A172 (cell line): ENCODE data around the gene DMBT1. TPM values are rescaled to one million over a fixed set of nuclear protein-coding genes. Genes with fewer than 3 reads are reported as not detected.

Source experiments
- DNase-seq: peaks from one replicate; pipeline ENCODE4 v3.0.0-alpha.2; 2015; ENCODE audit warnings: low spot score
- total RNA-seq: library from RNA; depleted of rRNA; stranded (reverse); fragments of >200 nt; shearing (Covaris generic); gene quantifications from 2 replicates; pipeline ENCODE4 v1.2.3, GENCODE V29; 2014

The DMBT1 gene
- total RNA-seq, 1 experiment from 2014 or later, result not detected

DNA sequence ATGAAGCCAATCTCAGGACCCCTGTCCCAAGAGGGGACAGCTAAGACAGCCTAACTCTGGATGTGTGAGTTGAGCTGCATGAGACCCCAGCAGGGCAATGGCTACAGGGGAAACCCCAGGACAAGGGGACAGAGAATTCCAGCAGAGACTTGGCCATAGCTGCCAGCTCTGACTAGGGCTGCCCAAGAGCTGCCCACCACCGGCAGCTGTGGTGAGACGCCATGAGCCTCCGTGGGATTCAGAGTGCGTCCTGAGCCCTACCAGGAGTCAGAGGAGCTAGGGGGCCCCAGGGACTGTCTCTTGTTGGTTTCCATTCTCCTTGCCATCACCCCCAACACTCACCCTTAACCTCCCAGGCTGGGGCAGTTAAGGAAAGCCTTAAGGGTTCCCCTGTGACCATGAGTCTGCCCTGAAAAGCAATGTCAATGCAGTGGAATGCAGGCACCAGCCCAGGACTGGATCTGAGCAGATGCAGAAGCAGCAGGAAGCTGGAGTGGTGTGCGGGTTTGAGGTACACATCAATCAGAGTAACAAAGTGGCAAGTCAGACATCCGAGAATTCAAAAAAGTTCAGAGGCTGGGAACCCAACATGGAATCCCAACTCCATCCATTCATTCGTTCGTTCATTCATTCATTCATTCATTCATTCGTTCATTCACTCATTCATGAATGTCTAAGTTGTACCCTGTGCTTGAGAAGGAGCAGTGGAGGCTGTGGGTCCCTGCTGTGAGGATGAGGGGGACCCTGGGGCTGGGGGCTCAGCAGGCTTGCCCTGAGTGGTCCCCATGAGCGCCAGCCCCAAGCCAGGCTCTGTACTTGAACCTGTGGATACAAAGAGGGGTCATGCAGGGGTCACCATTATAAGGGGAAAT, 86.2 kb downstream of the DMBT1 start:
- no peak for DNase-seq

DNA sequence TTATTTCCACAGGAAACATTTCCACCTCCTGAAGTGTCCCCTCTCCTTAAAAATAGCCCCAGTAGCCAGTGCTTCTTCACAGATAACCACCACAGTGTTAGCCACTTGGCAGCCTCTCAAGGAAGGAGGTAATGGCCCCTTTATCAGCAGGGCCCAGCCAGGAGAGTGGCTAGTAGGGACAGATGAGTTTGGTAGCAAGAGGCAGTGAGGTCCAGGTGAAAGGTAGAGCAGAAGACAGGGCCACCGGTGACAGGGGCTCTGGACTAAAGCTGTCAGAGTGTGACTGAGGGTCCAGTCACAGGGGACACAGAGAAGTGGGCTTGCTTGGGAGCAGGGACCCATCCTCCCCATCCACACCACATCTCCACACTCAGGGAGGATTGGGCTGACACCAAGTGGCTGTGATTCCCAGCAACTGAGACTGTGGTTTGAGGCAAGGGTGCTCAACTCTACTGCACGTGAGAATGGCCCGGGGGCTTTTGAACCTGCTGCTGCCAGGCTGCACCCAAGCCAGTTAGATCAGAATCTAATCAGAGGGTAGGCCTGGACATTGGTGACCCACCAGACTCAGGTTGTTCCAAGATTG, 86.9 kb downstream of the DMBT1 start:
- DNase-seq, result no peak

DNA sequence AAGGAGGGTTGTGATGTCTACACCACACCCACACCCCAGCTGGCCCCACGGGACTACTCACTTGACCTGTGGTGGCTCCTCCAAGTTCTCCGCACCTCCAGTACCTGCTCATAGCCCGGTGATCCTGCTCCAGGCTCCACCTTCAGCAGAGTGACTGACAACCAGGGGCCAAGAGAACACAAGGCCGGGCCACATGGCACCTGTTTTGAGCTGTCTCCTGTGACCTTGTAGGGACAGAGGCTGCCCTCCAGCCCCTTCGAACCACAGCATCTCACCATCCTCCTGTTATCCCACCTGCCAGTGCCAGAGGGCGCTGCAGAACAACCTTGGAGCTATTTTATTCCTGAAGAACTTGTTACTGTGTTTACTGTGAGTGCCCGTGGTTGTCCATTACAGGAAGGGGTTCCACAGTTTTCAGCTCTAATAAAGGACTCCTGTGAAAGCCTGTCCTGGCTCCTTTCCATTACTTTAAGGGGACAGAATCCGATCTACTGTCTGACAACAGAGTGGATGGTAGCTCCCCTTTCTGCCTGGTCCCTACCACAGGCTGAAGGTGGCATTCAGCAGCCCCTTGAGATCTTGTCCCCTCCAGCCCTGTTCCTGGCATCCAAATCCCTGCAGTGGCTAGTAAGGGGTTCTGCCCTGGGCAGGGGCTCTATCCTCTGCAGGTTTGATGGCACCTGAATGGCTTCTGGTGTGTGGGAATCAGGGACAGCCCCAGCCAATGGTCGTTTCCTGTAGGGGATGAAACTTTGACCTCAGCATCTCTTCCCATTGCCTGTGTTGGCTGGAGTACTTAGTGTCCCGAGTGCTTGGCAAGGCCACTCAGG, 88.3 kb downstream of the DMBT1 start:
- DNase-seq, result peak; percentile 27

DNA sequence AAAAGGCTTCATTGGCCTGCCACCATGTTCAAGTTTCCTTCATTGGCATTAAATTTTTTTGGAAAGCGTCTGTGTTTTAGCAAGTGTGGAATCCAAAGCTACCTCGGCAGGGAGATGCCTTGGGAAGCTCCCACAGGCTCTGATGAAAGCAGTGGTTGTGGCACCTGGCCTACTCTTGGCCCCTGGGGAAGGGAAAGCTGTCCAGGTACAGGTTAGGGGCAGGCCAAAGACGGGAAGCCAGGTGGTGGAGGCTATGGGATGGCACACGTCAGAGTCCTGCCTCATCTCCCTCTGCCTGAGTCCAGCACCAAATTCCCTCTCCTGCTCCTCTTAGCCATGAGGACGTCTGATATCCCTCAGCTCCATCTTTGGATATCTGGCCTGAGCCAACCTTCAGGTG, 89.3 kb downstream of the DMBT1 start:
- DNase-seq, result no peak

DNA sequence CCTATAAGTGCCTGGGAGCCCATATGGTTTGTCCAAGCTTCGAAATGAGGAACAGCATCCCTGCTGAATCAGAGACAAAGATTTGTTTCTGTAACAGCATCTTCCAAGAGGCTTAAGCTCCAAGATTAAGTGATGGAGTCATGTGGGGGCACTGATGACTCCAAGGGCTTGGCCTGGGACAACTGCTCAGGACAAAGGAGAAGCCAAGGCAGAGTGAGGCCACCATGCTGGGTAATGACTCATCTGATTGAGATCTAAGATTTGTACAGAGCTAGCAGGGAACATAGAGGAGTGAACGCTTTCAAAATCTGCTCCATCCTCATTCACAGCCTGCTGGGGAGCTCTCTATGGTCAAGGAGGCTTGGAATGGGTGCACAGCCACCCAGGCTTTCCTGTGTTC, 89.8 kb downstream of the DMBT1 start:
- no peak for DNase-seq

DNA sequence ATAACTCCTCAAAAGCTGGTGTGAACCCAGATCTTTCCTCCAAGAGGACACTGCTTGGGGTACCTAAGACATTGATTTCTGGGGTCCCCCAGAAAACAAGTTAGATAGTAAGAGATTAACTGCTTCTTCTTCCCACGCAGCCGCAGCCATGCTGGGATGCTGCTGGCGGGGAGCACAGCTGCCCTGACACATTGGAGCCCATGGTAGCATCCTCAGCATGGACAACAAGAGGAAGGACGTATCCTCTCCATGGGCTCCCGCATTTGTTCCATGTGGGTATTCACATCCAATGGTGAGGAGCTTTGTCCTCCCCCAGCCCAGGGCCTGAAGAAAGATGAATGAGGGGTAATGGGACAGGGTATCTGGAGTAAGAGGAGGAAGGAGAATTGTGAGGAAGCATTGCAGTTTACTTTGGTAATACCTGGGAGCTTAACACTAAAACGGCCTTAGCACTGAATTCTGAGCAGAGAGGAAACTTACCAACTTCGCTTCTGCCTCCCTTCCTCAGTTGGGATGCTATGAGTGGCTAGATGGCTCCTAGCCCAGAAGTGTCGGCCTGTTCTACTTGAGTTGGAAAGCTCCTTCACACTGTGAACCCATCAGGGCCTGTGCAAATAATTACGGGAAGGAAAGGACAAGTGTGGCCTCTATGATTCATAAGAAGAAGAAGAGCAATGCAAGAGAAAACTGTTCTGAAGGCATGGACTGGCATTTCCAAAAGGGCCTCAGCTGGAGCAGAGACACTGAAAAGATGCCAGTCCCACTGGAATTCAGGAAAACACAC, 95.2 kb downstream of the DMBT1 start:
- no peak for DNase-seq

DNA sequence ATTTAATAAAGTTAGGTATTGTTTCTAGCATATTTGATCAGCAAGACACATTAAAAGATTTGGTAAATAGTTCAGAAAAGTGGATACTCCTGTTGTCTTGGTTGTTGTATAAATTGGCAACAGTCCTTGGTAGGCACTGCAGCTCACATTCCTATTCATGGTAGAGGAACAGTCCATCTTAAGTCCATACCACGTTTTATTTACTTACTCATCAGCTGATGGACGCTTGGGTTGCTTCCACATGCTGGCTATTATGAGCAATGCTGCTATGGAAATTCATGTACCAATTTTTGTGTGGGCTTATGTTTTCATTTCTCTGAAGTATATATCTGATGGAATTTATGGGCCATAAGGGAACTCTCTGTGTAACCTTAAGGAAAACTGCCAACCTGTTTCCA, 95.8 kb downstream of the DMBT1 start:
- DNase-seq, result no peak

DNA sequence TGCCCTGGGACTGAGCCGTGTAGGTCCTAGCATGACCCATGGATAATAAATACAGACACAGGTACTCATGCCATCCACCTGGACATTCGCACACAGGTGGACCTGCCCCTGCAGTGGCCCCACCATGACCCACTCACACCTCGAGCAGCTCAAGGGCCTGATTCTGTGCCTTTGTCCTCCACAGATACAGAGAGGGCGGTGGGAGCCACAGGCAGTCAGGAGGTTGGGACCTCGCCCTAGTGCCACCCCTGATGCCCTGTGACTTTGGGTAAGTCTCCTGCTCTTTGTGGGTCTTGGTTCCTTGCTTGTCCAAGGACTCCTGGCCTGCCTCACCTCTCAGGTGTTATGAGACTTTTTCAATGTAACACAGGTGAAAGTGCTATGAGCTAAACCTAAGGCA, 96.2 kb downstream of the DMBT1 start:
- DNase-seq, result no peak

DNA sequence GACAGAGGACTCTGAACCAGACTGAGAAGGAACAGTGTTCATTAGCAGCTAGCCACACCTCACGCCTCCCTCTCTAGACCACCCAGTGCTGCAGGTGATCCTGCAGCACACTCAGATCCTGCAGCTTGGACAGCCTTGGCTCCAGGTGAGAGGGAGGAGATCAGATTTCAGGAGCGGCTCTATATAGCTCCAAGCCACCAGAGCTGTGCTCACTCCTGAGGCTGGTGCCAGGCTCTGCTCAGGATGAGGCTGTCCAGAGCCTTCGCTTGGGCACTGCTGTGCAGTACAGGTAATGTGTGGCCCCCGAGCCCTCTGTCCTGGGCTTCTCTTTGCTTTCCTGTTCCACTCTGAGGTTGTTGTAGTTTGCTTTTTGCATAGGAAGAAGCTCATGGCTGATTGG, 96.7 kb downstream of the DMBT1 start:
- DNase-seq, result no peak

DNA sequence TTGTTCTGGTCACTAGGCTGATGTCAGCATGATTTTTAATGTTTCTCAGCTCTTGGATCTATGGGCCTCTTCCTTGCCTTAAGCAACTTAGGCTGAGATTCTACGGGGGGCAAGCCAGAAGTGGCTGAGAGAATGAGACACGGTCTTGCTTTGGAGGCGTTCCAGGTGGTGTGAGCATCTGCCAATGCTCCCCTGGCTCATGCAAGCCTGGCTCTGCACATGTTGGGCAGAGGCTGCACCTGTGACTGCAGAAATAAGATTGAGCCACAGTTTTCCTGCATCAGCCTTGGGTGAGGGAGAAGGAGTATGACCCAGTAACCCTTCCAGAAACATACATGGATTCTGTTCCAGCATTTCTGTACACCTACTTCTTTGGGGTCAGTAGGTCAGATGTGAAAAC, 97.2 kb downstream of the DMBT1 start:
- no peak for DNase-seq

DNA sequence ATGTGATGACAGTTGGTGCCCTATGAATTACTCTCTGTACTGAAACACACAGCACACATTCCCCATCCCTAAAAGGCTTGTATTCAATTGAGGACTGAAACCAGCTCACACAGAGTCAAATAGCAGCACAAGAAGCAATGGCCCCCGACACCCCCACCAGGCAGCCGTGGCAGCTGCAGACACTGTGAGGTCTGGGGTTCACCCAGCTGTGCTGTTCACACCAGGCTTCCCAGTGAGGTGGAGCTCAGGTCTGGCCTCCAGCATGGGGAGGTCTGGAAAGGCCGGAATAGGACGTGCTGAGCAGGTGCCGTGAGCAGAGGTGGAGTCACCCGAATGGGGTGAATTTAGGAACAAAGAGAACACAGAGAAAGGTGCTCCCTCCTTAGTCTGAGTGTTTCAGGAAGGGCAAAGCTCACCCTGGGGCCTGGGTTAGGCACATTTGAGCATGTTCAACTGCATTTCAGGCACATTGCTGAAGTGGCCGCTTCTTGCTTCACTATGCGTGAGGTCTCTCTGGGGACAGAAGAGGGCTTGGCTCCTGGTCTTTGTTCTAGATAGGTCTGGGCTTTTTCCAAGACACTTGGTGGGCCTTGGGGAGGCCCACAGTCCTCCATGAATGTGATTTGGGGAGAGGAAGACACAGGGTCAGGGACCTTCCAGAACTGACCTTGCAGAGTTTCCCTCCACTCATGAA, 97.9 kb downstream of the DMBT1 start:
- DNase-seq, result no peak

DNA sequence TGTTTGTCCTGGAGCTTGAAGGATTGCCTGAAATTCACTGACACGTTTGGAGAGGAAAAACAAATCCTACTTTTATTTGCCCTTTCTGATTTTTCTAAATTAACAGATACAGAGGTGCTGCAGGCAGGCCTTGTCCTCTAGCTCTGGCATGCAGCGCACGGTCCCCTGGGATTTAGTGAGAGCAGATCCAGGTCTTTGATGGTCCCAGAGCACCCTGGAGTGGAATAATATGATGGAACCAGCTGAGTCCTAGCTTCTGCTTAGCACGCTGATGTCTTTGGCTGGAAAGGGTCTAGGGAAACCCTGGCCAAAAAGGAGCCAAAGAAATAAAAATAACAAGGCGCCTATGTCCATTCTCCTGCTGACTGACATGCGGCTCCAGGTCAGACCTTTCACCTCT, 98.6 kb downstream of the DMBT1 start:
- DNase-seq, result no peak

DNA sequence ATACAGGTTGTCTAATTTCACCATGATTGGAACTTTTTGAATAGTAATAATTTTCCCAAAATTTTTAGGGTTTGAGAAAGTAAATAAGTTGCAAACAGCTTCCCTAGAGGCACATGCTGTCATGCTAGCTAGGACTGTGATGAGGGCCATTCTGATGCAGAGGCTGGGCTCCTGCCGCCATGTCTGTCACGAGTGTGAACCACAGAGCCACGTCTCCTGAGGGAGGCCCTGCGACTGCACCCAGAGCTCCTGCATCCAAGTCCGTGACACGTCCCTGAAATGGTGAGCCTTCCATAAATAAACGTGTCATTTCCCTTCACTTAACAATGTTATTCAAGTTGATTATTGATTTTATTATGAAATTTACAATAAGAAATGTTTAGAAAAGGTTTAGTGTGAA, 99.1 kb downstream of the DMBT1 start:
- no peak for DNase-seq

DNA sequence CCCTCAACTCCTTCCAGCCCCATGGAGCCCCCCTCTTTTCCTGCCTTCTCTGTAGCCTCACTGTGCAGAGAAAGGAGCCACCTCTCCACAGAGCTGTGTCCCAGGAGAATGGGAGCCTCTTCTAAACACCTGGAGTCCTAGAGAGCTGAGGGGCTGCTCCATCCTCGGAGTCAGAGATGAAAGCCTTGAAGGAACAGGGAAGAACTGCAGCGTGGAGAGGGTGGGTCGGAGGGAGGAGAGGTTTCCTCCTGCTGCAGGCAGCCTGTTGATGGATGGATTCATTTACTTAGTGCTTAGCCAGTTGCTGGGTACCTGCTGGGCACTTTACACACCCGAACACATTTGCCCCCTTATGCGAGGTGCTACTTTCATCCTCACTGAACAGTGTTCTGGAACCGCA, 100.1 kb downstream of the DMBT1 start:
- no peak for DNase-seq

DNA sequence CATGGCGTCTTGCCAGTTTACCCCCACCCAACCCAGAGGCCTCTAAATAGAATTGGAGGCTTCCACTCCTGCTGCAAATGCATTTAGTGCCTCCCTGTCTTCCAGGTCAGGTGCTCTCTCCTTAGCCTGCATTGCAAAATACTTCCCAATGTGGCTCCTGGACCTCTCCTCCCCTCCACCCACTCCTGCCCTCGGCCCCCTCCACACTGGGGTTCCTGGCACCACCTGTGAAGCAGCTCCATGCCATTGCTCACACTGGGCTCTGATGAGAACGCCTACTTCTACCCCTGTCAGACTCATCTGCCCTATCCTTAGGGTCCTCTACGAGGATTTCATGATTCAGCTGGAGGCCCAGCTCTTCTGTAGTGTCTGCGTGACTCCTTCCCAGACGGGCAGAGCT, 101.7 kb downstream of the DMBT1 start:
- DNase-seq, result no peak

DNA sequence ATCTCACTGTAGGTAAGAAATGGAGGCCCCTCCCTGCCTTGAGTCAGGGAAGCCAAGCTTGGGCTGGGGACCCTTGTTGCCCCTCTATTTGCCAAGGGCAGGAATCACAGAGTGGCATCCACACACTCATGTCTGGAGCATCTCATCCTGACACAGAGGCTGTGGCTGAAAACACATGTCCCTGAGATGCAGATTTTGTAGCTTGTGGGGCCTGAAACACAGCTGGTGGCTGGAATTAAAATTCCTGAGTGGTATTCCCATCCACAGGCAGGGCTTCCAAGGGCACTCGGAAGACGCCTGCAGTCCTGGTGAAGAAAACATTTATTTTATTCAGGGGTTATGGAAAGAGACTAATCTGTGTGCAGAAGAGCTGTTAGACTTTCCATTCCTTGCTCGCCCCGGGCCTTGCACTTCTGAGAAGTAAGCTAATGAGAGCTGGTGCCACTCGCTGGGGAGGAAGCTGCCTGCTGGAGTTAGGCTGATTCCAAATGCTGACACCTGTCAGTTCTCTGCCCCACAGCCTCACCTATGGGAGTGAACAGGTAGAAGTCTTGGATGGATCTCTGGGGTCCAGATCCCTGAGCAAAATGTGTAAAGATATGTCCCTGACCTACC, 103.1 kb downstream of the DMBT1 start:
- no peak for DNase-seq

DNA sequence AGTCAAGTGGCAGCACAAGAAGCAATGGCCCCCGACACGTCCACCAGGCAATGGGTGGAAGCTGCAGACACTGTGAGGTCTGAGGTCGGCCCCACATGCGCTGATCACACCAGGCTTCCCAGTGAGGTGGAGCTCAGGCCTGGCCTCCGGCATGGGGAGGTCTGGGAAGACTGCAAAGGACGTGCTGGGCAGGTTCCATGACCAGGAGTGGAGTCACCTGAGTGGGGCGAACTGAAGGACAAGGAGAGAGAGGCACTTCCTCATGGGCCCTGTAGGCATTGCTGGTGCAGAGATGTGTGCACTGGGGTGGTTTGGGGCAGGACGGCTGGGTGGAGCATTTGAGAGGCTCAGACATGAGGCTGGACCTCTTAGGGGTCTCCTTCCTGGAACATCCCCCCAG, 103.9 kb downstream of the DMBT1 start:
- no peak for DNase-seq

DNA sequence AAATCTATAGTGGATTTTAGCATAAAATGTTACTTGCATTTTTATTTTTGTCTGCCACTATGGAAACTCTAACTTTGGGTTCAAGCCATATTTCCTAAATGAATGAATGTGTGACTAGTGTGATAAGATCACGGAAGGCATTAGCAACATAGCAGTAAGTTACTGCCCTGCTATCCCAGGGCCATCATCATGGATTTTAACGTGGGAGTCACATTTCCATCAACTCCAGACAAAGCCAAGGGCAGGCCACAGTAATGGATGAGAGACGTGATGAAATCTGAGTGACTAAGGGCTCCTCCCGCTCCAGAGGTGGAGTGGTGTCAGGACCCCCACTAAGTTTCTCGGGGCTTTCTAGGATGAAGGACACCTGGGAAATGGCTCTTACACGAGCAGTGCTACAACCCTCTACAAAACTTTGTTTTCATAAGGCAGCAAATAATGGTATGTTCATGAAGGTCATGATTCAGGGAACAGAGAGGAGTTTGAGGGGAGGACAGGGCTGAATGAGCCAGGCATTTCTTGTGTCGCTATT, 104.8 kb downstream of the DMBT1 start:
- no peak for DNase-seq

DNA sequence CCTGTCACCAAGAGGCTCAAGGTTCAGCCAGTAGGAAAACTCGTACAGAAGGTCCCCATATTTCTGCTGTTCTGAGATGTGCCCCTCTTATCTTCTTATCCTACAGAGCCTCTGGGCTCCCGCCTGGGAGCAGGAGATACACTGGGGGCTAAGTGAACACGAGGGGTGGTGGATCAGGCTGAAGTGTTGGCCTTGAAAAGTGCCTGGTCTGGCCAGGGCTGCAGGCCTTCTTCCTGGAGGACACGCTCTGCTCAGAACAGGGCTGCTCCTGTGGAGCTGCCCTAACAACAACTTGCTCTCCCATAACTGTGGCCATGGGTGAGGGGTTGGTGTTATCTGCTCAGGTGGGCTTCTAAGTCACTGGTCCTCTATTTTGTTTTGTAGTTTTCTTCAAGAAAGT, 105.4 kb downstream of the DMBT1 start:
- no peak for DNase-seq

DNA sequence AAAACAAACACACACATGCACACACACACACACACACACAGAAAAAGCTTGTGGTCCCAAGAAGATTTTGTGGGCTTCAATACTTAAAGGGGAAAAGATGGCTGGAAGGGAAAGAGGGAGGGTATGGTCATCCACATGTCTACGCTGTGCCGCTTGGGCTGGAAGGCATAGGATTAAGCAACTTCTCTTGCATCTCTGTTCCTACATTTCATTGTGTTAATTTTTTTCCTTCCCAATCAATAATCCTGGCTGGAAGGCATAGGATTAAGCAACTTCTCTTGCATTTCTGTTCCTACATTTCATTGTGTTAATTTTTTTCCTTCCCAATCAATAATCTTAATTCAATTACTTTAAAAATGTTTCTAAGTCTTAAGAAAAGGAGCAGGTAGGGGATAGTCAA, 108.5 kb downstream of the DMBT1 start:
- no peak for DNase-seq

DNA sequence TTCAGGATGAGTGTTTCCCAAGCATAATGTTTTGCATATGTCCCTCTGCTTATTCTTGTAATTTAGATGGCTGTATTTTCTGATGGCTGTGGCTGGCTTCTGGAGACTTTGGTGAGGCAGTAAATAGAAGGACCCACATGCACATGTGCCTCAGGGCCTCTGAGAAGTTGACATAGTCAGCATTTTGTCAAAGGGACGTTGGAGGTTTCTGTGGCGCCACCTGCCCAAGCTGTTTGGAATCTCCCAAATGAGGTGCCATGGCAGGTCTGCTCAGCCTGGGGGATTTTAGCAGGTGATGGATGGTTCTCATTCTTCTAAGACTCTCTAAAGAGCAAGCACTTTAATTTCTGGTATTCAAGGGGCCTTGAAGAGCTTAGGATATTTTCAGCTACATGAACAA, 109.3 kb downstream of the DMBT1 start:
- DNase-seq, result no peak
